GM12878 (cell line): ENCODE data around the gene RBMS3. TPM values are rescaled to one million over a fixed set of nuclear protein-coding genes. Genes with fewer than 3 reads are reported as not detected.

Experiments
- BCLAF1 ChIP-seq: fragments of 450-650 bp; IDR thresholded peaks from 2 replicates; pipeline ENCODE4 v1.6.1; 2017; ENCODE audit warnings: antibody characterized with exemption, mild to moderate bottlenecking, moderate library complexity
- CUX1 ChIP-seq: IDR thresholded peaks from 2 replicates; pipeline ENCODE4 v1.6.1; 2012; ENCODE audit warnings: improper control_type of control experiment, low read depth, low read length; ENCODE audit not compliant: insufficient replicate concordance
- HDGF ChIP-seq: fragments of 450-650 bp; IDR thresholded peaks from 2 replicates; pipeline ENCODE4 v1.6.1; 2016; ENCODE audit warnings: antibody characterized with exemption
- MXI1 ChIP-seq: fragments of 150-350 bp; IDR thresholded peaks from 2 replicates; pipeline ENCODE4 v1.6.1; 2011; ENCODE audit warnings: low read depth, mild to moderate bottlenecking, inconsistent platforms, low read length, improper control_type of control experiment
- NFYB ChIP-seq: IDR thresholded peaks from 2 replicates; pipeline ENCODE4 v1.6.1; 2011; ENCODE audit warnings: low read depth, mild to moderate bottlenecking, low read length, improper control_type of control experiment, moderate library complexity; ENCODE audit not compliant: insufficient read depth
- NRF1 ChIP-seq: conservative IDR thresholded peaks from 2 replicates; pipeline ENCODE4 v1.6.1; 2011; ENCODE audit warnings: mild to moderate bottlenecking, low read depth, low read length, improper control_type of control experiment
- REST ChIP-seq: IDR thresholded peaks from 2 replicates; pipeline ENCODE4 v1.6.1; 2012; ENCODE audit warnings: mild to moderate bottlenecking, low read depth, low read length
- ZBTB11 ChIP-seq: fragments of 450-650 bp; formaldehyde crosslinking; IDR thresholded peaks from 2 replicates; pipeline ENCODE4 v1.5.0; 2022; ENCODE audit warnings: mild to moderate bottlenecking, missing genetic modification characterization
- ZBTB4 ChIP-seq: fragments of 450-650 bp; formaldehyde crosslinking; IDR thresholded peaks from 2 replicates; pipeline ENCODE4 v1.4.0; 2022; ENCODE audit warnings: mild to moderate bottlenecking, moderate library complexity
- polyA plus RNA-seq, 11 experiments: library from polyadenylated mRNA; depleted of rRNA in 4 of 11; unstranded in 6 of 11; stranded (reverse) in 5 of 11; fragments of >200 nt; fragmentation: Nextera tagmentation in 4 of 11; fragmentation: Illumina TruSeq in 1 of 11; extraction: Ambion mirVana in 4 of 11; extraction: Trizol in 1 of 11; gene quantifications; 1 replicate in 1 of 11; 2 replicates in 10 of 11; pipeline versions ENCODE4 v1.2.1 to v1.2.3, GENCODE V29; 2011 to 2016; ENCODE audit warnings: inconsistent platforms in 2 of 11, missing spikeins in 2 of 11, low read depth in 1 of 11
- total RNA-seq, 4 experiments: library from RNA; depleted of rRNA in 3 of 4; stranded (reverse); fragments of >200 nt in 3 of 4; fragmentation: Illumina TruSeq in 1 of 4; extraction: Trizol in 1 of 4; gene quantifications; 2 replicates each; pipeline versions ENCODE4 v1.2.1 to v1.2.3, GENCODE V29; 2013 to 2021

RBMS3 gene
- total and polyA plus RNA-seq, 10 of the 15 experiments (the other 5 are each of a cell fraction or from before 2014, with no cell fraction given), result 0.79 to 4.7 (median 3.1) TPM

- TF ChIP-seq NFYB (no peak), NRF1 (no peak), ZBTB4 (CRISPR knock-in tag) (no peak), ZBTB11 (CRISPR knock-in tag) (no peak), BCLAF1 (no peak), MXI1 (no peak), CUX1 (no peak), REST (no peak), HDGF (0 out of 2 replicates have a peak, but pooled peaks have one; percentile 28)
These were observed 43.3 kb downstream of the RBMS3 start (continued) for GRCh38 chr3:29324180-29324651.
